ENCODE data around the gene KLF13.

The KLF13 gene

GRCh38 chr15:31415201-31415600 lies 88.6 kb downstream of the KLF13 start:
- TF ChIP-seq CTCF (IDR thresholded peaks at IDR 0.05; ENCODE audit: borderline replicate concordance, insufficient read depth, low read depth, low read length) = no peak

GRCh38 chr15:31419820-31420219 lies 93.2 kb downstream of the KLF13 start:
- no peak overlapping the region for H3K4me3 ChIP-seq (ENCODE audit: low read depth, low read length)
- no peak for TF ChIP-seq CTCF (IDR thresholded peaks at IDR 0.05; ENCODE audit: borderline replicate concordance, insufficient read depth, low read depth, low read length)

More at GRCh38 chr15:31415201-31415600, 88.6 kb downstream of the KLF13 start:
- no peak overlapping the region for H3K4me3 ChIP-seq (ENCODE audit: low read depth, low read length)

GRCh38 chr15:31427411-31427810 lies 100.8 kb downstream of the KLF13 start:
- no peak overlapping the region for H3K4me3 ChIP-seq (ENCODE audit: low read depth, low read length)
- no peak for TF ChIP-seq CTCF (IDR thresholded peaks at IDR 0.05; ENCODE audit: borderline replicate concordance, insufficient read depth, low read depth, low read length)
